NCI-H1105 (cell line): ENCODE data around the gene HOXB8.

Source experiments
- DNase-seq: peaks from one replicate; lab custom pipeline; 2025; lab: John Stamatoyannopoulos, UW

Gene HOXB8

DNA sequence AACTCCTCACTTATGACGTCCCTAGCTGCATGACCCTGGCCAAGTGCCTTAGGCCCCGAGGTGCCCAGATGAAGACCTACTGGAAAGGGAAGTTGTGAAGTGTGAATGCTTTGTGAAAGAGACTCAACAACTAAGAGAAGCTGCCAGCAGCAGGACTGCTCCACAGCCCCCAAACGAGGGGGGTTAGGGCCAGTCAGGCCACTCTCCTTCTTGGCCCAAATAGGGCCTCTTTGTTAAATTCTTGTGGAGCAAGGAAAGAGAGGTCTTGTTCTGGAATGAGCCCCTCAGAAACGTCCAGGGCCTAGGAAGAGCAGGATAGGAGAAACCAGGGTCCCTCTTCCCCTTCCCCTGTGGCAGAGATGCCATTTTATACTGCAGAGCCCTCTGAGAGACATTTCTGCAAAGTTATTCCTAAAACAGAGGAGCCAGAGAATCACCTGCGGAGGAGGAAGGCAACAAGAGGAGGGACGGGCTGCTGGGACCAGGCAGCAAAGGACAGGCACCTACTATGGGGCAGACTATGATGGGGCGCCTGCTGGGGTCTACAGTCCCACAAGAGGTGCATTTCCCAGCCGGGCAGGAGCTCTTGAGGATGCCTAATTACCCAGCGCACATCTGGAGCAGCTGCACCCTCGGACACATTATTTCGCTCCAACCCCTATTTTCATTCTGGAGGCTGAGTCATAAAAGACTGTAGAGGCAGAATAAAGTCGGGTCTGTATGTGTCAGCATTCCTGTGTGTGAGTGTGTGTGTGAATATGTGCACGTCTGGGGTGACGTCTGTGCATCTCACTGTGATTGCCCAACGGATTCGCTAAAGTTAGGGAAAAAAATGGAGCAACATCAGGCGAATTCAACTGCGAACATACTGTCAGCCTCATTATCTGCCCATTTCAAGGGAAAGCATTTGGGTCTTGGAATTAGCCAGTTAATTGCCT, 22.5 kb upstream of the HOXB8 start:
- no peak for DNase-seq

DNA sequence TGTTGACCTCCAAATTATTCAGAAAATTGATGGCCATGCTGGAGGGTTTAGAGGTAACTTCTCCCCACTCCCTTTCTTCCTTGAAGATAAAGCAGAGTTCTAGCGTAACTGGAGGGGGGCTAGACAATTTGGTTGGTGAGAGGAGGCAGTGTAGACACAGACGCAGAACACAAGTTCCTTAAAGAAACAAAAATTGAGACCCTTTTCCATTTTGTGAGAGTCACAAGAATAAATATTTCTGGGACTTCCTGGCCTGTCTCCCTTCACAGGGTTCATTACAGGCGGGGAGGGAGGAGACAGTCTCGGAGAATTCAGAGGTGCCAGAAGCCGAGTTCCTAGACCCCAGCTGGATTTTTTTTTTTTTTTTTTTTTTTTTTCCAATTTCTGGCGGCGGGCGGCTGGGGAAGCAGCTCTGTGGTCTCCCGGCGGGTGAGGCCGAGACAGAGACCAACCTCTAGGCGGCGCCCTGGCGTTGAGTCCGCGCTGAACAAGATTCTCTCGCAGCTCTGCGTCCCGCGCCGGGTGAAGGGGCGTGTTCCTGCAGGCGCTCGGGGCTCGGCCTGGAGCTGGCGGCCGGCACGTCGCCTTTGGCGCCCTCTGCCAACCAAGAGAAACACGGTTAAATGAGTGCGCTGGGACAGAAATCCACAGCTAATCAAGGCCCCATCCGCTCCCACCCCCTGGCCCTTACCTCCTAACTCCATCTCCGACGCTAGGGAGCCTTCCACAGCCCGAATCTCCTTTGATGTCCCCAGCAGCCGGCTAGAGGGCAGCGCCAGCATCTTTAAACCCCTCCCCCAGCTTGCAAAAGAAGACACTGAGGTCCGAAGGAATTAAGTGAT, 21.3 kb upstream of the HOXB8 start:
- DNase-seq: no peak

DNA sequence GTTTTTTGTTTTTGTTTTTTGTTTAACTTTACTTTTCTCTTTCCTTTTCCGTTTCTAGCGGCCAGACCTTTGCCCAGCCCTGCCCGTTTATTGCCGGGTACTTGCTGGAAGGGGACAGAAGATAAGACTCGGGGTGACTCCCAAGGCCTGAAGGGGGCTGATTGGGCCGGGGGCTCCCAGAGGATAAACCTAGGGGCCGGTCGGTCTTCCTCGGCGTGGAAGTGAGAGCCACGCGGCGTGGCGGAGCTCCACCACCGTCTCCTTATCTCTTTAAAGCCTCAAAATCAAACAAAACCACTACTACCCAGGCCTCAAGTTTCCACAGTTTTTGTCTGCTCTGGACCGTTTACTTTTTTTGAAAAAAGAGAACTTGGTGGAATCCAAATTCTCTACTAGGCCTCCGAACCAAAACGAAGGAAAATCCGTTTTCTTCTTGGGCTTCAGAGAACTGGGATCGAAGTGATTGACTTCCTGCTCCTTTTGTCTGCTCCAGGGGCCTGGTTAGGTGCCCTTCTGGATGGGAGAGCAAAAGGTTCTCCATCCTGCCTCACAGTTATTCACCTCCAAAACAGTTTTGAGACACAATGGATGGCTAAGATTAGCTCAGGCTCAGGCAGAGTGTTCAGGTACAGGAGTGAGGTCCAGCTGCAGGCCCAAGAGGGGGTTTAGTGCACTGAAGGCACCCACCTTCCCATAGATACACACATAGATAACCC, 19.6 kb upstream of the HOXB8 start:
- no peak for DNase-seq

DNA sequence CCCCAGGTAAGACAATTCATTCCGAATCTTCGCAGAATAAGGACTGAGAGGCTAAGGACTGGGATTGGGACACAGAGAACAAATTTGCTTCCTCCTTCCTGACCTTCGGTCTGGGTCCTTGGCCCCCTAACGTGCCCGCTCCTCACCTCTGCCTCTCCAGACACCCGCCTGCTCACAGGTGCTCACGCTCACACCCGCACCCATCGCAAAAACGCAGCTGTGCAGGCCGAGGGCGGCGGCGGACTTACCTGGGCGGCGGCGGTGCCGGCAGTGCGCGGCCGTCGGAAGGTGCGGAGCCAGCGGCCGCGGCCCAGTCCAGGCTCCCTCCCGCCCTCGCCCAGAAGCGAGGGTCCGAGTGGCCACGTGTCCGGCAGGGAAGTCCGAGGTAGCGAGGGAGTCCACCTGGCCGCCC, 18.2 kb upstream of the HOXB8 start:
- DNase-seq: no peak

DNA sequence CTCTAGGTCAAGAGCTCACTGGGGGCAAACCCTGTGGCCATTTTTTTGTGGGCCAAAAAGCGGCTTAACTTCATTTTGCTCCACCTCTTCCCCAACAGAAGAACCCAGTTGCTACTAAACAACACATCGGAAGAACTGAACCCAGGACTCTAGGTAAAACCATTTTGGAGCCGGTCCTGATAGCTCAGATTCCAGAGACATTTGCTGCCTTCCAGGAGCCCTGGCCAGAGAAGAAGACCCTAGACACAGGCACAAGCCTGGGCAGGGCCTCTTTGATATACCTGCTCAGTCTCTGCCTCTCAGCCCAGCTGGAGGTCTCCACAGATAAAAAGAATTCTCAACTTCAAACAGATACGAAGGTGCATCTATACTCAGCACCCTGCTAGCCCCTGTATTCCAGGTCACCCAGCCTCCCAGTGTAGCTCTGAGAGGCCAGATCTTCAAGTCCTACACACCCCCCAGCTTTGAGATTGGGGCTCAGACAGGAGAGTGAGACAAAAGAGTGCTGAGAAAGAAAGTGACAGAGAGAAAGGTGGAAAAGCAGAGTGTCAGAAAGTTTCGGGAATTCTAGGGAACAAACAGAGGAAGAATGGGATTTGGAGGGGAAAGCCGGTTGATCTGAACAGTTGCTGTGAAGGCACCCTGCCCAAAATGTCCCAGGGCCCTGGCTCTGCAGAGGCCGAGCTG, 17.6 kb upstream of the HOXB8 start:
- DNase-seq: no peak

DNA sequence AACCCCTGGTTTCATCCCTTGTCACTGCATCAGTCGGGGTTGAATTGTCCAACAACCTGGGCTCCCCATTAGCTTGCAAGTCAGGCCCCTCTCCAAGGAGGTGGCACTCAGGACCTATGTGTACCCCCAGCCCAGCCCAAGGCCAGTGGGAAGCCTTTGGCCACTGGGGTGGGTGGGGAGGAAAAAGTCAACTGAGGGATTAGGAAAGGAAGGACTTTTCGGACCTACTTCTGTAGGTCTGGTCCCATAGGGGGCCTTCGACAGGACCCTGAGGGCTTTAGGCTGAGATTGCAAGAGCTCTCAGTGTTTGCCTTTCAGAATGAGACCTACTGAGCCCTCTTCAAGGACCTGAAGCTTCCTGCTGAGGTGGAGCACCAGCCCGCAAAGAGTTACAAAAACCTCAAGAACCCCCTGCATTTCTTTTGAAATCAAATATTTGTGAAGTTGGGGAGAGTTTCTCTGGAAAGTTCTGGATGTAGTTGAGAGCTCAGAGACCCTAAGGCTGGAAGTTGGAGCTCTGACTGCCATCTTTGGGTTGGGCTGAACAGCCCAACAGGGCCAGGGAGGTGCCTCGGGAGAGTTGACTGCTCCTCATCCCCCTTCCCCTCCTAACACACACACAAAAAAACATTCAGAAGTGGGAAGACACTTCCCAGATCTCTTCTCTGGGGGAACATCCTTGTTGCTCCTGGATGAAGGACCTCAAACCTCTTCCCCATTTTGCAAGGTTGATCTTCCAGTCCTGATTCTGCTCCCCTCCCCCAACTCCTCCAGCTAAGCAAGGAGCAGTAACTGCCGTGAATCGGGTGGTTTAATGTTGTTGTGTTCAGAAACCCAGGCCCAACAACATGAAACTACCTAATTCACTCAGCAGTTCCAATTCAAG, 16.8 kb upstream of the HOXB8 start:
- no peak for DNase-seq

DNA sequence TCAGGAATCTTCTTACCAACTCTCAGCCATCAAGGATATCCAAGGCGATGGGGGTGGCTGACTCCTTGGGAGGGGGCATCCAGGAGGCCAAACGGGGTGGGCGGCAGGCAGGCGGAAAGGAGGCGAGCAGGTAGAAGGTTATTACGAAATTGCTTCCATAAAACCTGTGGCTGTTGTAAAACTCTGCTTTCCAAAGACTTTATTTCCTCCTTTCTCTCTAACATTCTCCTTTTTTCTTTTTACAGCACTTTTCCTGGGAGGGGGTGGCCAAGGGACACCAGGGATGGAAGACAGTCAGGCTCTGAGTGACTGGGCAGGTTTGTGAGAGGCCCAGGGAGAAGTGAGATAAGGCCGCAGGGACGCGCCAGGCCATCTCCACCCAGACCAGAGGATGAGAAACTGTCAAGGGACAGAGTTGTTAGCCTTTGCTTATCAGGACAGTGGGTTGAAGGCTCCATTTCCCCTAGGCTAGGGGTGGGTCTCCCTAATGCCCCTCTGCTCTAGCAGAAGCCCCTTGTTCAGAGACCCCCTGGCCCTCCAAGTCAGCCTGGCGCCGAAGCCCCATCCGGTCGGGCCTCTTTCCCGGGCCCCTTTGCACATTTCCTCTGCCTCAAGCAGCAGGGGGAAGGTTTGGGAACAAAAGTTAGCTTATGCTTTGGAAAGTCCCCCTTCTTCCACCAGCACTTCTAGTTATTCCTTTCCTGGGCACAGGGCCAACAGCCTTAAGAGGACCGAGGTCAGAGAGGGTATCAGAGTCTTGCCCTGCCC, 16.0 kb upstream of the HOXB8 start:
- no peak for DNase-seq

DNA sequence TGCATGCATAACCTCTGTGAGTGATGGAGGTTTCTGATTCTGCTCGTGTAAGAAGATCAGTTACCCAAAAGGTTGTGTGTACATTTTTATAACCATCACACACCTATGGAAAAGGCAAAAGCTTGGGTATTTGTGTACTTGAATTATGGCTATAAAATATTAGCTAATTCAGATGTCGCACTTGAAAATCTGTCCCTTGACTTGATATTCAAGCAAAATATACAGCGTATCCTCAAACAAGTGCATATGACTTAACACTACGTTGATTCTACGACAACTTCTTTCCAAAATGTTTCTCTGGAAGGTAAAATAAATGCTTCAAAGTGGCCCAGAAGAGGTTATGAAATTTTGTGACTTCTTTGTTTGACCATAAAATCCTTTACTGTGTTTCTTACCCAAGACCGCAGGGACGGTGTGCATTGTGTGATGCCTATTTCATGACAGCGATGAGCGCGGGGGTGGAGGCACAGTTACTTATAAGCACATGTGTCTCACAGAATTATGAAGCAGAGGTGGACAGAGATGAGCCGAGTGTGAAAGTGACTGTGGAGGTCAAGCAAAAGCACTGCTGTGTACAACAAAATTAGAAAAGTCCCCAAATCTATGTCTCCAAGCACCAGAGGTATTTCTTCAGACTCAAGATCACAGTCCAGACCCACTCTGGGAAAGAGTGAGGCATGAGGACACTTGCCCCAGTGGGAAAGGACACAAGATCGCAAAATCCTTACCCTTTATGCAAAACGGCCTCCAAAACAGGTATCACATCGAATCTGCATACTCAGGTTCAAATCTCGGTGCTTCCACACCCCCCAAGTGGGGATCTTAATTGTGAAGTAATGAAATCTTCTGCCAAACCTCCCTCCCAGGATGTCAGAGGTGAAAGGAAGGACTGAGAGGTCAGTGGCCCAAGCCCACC, 15.2 kb upstream of the HOXB8 start:
- DNase-seq: no peak

DNA sequence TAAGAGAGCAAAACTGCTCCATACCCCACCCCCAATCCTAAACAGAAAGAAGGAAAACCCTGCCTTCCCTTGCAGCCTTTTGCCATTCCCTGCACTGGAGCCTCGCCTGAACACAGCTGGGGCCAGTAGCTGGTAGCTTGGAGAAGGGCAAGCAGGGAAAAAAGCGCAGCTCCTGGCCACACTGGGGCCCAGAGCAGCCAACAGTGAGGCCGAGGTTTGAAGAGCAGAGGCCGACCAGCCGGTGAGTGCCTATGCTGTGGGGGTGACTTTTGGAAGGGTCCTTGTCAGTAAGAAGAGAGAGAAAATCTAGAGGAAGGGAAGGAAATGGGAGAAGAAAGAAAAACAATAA, 14.3 kb upstream of the HOXB8 start:
- DNase-seq: no peak

DNA sequence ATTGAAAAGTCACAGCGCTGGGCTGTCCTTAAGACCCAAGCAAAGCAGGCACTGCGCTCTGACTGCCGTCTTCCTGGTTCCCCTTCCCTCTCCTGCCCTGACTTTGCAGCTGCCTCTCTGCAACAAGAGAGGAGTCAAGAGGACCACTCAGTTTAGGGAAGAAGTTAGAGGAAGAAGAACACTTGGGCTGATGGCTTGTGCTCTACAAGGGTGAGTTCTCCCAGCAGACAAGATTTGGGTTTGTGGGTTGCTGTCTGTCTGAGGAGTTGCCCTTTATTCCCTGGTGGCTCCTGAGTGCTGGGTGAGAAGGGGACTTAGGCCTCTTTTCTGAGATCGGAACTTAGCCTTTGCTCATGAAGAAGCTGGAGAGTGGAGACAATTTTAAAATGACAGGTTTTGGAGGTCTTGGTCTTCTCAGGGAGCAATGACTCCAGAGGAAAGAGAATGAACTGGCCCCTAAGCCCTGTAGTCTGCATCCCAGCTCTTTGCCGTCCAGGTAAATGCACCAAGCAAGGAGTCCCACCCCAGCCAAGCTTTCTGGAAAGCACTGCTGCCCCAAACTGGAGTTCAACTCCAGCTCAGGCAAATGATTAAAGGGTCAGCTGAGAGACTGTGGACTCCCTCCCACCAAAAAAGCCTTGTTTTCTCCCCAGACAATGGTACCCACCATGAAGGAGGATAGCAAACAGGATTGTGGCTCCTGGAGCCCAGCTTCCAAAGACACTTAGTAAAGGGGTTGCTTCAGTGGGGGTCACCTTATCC, 13.7 kb upstream of the HOXB8 start:
- DNase-seq: no peak

DNA sequence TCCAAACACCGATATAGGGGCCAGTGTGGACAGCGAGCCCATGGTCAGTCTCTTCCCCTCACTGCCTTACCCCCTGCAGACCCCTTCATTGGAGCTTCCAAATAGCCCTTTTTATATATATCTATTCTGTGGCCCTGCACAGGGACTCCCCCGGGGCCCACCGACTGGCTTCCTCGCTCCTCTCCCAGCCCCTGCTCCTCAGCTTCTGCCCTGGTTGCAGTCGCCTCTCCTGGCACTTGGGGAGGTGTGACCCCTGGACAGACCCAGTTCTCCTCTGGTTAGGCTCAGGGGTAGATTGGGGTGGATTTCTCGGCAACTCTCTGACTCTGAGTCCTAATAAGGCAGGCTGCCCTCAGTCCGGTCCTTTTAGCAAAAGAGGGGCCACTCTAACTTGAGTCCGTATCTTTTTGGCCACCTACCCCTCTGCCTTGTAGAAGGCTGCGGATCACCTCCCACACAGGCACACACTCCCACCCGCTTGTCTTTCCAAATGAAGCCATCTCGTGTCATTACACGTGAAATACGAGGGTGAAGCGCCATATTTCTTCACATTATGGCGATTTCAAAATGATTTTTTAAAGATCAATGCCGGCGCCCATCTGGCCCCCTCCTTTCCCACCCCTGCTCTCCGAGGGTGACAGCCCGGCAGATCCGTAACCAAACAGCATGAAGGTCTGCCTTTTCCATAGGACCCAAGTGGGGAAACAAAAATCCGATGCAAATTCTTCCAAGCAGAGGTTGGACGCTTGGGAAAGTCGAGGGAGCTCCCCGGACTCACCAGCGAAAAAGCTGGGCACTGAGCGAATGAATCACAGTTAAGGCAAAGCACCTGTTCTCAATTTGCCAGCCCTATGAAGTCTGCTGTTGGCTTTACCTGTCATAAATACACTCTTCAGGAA, 12.8 kb upstream of the HOXB8 start:
- no peak for DNase-seq

DNA sequence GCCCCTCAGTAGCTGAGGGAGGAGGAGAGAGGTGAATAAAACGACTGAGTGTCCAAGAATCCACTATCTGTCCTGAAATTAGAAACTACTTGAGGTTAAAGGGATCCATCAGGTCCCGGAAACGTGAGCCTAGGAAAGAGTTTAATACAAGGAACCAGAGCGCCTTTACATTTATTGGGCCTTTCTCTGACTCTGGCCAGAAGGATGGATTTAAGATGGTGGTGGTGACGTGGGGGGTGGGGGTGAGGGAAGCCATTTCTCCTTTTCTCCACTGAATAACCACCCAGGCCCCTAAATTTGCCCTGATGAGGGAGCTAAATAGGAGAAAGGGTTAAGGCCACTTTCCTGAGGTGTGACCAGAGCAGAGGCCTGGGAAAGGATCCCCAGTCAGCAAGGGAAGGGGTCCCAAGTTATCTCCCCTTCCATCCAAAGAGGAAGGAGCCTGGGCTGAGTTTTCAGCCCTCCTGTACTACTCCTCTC, 12.1 kb upstream of the HOXB8 start:
- DNase-seq: no peak

DNA sequence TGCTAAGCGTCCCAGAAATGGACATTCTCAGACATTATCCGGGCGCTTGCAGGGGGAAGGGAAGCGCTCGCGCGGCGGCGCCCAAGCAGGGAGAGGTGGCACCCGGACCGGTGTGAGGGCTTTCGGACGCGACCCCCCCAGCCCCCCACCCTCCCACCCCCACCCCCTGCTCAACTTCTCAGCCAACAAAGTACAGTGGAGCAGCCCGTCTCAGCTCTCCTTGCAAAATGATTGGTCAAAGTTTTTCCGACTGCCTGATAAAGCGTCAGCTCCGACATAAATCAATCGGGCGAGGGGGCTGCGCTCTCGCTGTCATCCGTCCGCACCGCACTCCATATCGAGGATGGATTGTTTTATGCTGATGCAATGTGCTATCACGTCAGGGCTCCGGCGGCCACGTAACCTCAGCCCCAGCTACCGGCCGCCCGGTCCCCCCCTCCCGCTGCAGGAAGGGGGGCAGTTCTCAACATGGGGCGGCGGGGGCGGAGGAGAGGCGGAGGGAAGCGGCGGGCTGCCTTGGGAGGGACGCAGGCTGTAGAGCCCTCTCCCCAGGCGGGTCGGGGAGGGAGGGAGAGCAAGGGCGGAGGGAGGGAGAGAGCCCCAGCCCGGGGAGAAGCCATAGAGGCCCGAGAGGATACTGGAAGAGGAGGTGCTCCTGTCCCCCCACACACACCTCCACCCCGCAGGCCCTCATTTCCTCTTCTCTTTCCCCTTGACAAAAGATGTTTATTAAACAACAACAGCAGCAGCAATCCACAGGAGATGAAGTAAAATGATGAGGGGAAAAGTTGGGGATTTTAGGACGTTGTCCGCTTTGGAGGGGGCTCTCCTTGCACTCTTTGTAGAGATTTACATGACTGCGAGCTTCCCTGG, 11.4 kb upstream of the HOXB8 start, which contains the start of gene HOXB9:
TSS of gene HOXB9 (minus strand) at position 114 of the 873 bp plus-strand sequence. CDS start at position 25, 89 bp downstream.
- peak; percentile 13 for DNase-seq

DNA sequence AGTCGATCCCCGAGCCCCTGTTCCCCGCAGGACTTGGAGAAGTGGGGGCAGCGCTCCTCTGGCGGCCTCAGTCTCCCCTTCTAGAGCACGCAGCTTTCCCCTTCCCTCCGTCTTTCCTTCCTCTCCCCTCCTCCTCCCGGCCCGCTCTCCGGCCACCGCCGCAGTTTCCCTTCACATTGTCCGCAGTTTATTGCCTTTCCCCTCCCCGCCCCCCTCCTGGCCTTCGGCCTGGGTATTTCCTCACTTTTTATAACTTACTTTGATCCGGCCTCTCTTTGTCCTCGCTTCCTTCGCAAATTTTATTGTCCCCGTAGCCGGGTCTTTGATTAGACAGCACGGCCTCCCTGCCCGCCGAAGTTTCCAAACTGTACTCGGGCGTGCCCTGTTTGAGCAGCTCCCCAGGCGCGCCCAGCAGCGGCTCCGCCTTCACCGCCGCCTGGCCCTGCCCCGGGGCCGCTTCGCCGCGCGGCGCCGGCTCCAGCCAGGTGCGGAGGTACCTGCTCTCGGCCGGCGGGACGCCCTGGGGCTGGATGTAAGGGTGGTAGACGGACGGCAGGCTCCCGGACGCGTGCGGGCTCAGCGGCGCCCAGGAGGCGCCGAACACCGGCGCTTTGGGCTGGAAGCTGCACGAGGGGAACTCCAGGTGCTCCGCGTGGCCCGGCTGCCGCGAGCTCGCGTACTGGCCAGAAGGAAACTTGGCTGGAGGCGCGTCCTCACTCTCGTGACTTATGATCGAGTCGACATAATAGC, 10.6 kb upstream of the HOXB8 start:
- peak; percentile 5 for DNase-seq
